CD4-positive, alpha-beta T cell treated with Interferon gamma for 1 hour (primary cell): Measurements from ENCODE around the gene DLL3.

Source experiments
- DNase-seq: peaks from one replicate; pipeline ENCODE4 v3.0.0-alpha.2; 2020

Gene DLL3

DNA sequence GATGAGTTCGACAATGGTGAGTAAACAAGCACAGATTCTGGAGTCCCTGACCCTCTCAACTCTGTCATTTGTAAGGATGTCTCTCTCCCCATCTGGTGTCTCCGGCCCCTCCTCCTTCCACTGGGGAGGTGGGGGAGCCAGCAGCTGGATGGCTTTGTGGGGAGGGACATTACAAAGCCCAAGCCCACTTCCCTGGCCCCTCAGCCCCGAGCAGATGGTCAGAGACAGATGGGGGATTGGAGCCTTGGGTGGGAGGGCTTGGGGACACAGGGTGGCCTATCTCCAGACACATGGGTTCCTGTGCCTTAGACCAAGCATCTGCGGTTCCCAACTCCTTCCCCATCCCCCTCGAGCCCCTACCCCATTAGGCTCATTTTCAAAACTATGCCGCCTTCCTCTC, 15.6 kb upstream of the DLL3 start:
- DNase-seq: no peak

DNA sequence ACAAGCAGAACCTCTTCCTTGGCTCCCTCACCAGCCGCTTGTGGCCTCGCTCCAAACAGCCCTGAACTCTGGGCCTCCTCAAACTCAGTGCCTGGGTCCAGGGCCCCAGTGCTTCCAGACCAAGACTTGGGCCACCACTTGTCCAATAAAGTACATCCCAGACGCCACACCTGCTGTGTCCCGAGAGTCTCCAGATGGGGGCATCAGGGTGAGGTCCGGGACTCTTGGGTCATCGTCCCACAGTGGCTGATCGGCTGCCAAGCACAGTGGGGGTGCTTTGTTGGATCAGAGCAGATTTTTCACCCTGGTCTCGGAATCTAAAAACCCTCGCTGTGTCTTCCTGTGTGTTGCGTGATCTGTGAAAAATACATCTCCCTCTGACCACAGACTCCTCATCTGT, 9.0 kb upstream of the DLL3 start:
- DNase-seq: no peak

DNA sequence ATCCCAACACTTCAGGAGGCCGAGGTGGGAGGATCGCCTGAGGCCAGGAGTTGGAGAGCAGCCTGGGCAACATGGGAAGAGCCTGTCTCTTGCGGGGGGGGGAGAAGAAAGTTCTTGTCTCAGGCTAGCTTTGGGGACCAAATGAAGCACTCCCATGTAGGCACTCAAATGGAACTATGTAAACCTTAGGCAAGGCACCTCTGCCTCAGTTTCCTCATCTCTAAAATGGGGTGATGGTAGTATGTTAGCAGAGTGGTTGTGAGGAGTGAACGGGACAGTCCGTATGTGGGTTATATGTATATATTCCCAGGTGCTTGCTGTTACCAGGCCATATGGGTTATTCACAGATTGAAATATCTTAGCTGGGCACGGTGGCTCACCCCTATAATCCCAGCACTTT, 6.5 kb upstream of the DLL3 start:
- no peak for DNase-seq

- DNase-seq: no peak
Observed at GRCh38 chr19:39492788-39493187, 6.0 kb upstream of the DLL3 start.

GRCh38 chr19:39494661-39495060, 4.1 kb upstream of the DLL3 start:
- no peak for DNase-seq

DNA sequence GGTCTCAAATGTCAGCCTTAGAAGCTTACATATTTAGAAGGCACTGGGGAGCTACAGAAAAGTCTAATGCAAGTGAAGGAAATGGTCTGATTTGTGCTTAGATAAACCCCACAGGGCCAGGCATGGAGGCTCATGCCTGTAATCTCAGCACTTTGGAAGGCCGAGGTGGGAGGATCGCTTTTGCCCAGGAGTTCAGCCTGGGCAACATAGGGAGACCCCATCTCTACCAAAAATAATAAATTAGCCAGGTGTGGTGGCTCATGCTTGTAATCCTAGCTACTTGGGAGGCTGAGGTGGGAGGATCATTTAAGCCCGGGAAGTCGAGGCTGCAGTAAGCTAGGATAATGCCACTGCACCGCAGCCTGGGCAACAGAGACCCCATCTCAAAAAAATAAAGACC, 2.7 kb upstream of the DLL3 start:
- DNase-seq: no peak

- peak; percentile 11 for DNase-seq
Observed at GRCh38 chr19:39497701-39497995, 1.1 kb upstream of the DLL3 start.

GRCh38 chr19:39497996-39498797, 550 bp upstream of the DLL3 start:
- no peak for DNase-seq

DNA sequence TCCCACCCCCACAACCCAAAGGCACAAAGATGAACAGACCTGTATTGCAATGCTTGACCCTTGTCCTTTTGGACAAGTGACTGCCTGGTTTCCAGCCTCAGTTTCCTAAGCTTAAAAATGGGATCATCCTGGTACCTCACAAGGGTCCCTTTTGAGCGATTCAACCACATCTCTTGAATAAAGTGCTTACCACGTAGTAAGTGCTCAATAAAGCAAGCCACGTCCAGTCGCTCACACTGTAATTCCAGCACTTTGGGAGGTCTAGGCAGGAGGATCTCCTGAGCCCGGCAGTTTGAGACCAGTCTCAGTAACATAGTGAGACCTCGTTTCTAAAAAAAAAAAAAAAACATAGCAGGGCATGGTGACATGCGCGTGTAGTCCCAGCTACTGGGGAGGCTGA, 1.2 kb downstream of the DLL3 start:
- no peak for DNase-seq

GRCh38 chr19:39500543-39500942, 1.8 kb downstream of the DLL3 start:
- no peak for DNase-seq

GRCh38 chr19:39501340-39501739, 2.6 kb downstream of the DLL3 start:
- no peak for DNase-seq

GRCh38 chr19:39502640-39503417, 4.1 kb downstream of the DLL3 start:
- peak; percentile 77 for DNase-seq

- no peak for DNase-seq
Observed at GRCh38 chr19:39506598-39506943, 7.8 kb downstream of the DLL3 start.

DNA sequence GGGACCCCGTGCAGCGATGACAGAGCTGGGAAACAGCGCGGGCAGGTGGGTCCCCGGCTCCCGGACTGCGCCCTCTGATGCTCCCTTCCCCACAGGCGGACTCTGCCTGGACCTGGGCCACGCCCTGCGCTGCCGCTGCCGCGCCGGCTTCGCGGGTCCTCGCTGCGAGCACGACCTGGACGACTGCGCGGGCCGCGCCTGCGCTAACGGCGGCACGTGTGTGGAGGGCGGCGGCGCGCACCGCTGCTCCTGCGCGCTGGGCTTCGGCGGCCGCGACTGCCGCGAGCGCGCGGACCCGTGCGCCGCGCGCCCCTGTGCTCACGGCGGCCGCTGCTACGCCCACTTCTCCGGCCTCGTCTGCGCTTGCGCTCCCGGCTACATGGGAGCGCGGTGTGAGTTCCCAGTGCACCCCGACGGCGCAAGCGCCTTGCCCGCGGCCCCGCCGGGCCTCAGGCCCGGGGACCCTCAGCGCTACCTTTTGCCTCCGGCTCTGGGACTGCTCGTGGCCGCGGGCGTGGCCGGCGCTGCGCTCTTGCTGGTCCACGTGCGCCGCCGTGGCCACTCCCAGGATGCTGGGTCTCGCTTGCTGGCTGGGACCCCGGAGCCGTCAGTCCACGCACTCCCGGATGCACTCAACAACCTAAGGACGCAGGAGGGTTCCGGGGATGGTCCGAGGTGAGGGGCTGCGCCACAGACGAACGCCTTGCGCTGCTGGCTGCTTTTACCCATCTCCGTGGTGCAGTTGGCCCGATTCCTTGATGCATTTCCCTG, 8.4 kb downstream of the DLL3 start:
- DNase-seq: peak; percentile 56

DNA sequence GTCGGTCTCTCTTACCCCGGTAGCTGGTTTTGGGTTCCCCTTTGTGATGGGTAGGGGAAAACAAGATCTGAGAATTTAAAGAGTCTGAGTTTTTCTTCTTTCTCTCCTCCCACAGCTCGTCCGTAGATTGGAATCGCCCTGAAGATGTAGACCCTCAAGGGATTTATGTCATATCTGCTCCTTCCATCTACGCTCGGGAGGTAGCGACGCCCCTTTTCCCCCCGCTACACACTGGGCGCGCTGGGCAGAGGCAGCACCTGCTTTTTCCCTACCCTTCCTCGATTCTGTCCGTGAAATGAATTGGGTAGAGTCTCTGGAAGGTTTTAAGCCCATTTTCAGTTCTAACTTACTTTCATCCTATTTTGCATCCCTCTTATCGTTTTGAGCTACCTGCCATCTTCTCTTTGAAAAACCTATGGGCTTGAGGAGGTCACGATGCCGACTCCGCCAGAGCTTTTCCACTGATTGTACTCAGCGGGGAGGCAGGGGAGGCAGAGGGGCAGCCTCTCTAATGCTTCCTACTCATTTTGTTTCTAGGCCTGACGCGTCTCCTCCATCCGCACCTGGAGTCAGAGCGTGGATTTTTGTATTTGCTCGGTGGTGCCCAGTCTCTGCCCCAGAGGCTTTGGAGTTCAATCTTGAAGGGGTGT, 9.1 kb downstream of the DLL3 start:
- DNase-seq: no peak

- no peak for DNase-seq
Observed at GRCh38 chr19:39508629-39509028, 9.9 kb downstream of the DLL3 start.

GRCh38 chr19:39509233-39509632, 10.5 kb downstream of the DLL3 start:
- no peak for DNase-seq

GRCh38 chr19:39512988-39513387, 14.2 kb downstream of the DLL3 start:
- DNase-seq: no peak

DNA sequence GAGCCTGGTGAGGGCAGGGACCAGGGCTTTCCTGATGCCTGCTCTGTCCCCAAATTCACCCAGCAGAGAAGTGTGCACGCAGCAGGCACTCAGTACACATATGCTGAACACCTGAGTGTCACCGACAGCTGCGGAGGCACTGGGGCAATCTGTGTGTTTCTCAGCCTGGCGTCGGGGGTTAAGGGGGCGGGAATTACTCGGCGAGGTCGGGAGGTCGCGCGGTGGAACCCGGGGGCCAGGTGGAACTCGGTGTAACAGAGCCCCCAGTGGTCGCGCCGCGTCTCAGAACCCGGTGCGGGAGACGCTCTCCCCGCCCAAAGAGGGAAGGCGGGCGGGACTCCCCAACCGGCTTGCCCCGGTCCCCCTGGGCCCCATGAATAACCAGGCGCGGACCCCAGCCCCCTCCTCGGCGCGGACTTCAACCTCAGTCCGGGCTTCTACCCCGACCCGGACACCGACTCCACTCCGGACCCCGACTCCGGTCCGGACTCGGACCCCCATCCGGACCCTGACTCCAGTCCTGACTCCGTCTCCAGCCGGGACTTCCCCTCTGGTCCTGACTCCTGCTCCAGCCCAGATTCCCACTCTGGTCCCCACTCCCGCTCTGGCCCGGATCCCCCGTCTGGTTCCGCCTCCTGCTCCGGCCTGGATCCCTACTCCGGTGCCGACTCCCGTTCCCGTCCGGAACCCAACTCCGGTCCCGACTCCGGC, 16.2 kb downstream of the DLL3 start, which contains the start of gene SELENOV:
Gene SELENOV, plus strand, starts transcription at position 300 of the 711 bp plus-strand sequence. Its CDS starts 74 bp downstream, at position 374.
- peak; percentile 16 for DNase-seq

GRCh38 chr19:39515551-39516191, 16.9 kb downstream of the DLL3 start:
- DNase-seq: no peak

DNA sequence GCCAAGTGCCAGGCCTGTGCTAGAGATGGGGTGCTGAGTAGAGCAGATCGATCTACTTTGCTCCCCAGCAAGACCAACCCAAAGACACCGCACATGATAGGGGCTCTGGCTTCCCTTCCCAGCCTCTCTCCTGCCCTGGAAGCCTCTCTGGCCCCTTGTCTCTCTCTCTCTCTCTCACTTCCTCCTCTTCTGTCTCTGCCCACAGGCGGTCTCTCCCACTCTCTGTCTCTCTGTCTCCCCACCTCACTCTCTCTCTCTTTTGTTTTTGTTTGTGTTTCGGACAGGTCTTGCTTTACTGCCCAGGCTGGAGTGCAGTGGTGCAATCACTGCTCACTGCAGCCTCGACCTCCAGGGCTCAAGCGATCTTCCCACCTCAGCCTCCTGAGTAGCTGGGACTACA, 17.5 kb downstream of the DLL3 start:
- no peak for DNase-seq

GRCh38 chr19:39517432-39517831, 18.7 kb downstream of the DLL3 start:
- DNase-seq: no peak
